GM21717 (cell line): ENCODE results near the gene PXMP4.

ENCODE experiments used
- ATAC-seq: cut with Tn5 transposase; IDR thresholded peaks from one replicate; pipeline ENCODE4 v1.9.1; 2021; ENCODE audit warnings: mild to moderate bottlenecking, moderate library complexity; ENCODE audit not compliant: unreplicated experiment

The PXMP4 gene

GRCh38 chr20:33656783-33657703 is 63.1 kb downstream of the PXMP4 start:
- ATAC-seq = no peak

GRCh38 chr20:33656010-33656782 is 63.9 kb downstream of the PXMP4 start:
- no peak for ATAC-seq

- no peak for ATAC-seq
Observed at GRCh38 chr20:33655164-33655563, 64.9 kb downstream of the PXMP4 start.

GRCh38 chr20:33654680-33655161 is 65.4 kb downstream of the PXMP4 start:
- no peak for ATAC-seq

GRCh38 chr20:33653900-33654596 is 66.1 kb downstream of the PXMP4 start:
- no peak for ATAC-seq

- ATAC-seq = no peak
Observed at GRCh38 chr20:33653218-33653899, 66.8 kb downstream of the PXMP4 start.
